LNCaP clone FGC (cell line): Measurements from ENCODE around the gene ARVCF.
"Not testable (repeated sequence)": the region's sequence is repeated elsewhere in the genome, so short reads cannot be mapped to it uniquely, and the experiment has no call there.

Experiments
- DNase-seq: peaks from one replicate; pipeline ENCODE4 v3.0.0-alpha.2; 2011; ENCODE audit warnings: low read depth
- H3K4me3 ChIP-seq: 2 replicates; pipeline ENCODE4 v1.5.1; 2011; ENCODE audit warnings: mild to moderate bottlenecking, low read depth, low read length, control low read depth
- CTCF ChIP-seq: IDR thresholded peaks from 2 replicates; pipeline ENCODE4 v1.5.1; 2012; ENCODE audit warnings: mild to moderate bottlenecking; ENCODE audit not compliant: control insufficient read depth, insufficient read depth; ENCODE audit errors: extremely low read depth

ARVCF gene

GRCh38 chr22:19937616-19938473, 78.8 kb downstream of the ARVCF start:
- peak overlapping the region; percentile 38 for H3K4me3 ChIP-seq
- DNase-seq, result peak; percentile 97
- TF ChIP-seq CTCF, result no peak

DNA sequence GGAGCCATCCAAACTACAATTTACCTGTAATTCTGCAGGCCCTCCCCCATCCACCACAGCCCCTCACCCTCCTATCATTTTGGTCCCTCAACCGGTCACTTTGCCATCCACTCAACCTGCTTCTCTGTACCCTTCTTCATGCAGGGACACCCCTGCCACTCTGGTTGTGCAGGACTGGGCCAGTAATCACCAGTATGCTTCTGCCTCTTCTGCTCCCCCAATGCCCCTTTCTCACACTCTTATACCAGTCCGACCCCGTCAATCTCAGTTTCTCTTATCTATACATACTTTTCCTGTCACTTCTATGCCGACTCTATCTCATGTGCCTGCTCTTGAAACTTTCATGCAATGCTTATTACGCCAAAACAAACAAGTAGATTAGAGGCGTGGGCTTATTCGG, 80.1 kb downstream of the ARVCF start:
- DNase-seq, result no peak
- no peak for TF ChIP-seq CTCF
- H3K4me3 ChIP-seq, result peak overlapping the region; percentile 38

- DNase-seq, result peak; percentile 67
- H3K4me3 ChIP-seq, result not testable (repeated sequence)
Observed at GRCh38 chr22:19935123-19935718, 81.4 kb downstream of the ARVCF start.

- DNase-seq, result no peak
- TF ChIP-seq CTCF, result no peak
- no peak overlapping the region for H3K4me3 ChIP-seq
Observed at GRCh38 chr22:19933341-19934241, 83.0 kb downstream of the ARVCF start.

- no peak overlapping the region for H3K4me3 ChIP-seq
- TF ChIP-seq CTCF, result no peak
- DNase-seq, result no peak
Observed at GRCh38 chr22:19932367-19933206, 84.0 kb downstream of the ARVCF start.

- no peak for DNase-seq
- no peak overlapping the region for H3K4me3 ChIP-seq
- no peak for TF ChIP-seq CTCF
Observed at GRCh38 chr22:19931514-19931913, 85.1 kb downstream of the ARVCF start.
